Neural cell (in vitro differentiated cells): ENCODE measurements around the gene DNAJC15.

Experiments used
- EP300 ChIP-seq: fragments of 450-650 bp; conservative IDR thresholded peaks from 2 replicates; pipeline ENCODE4 v1.6.1; 2014; ENCODE audit warnings: antibody characterized with exemption, mild to moderate bottlenecking, moderate library complexity; ENCODE audit not compliant: poor library complexity, severe bottlenecking
- EZH2 ChIP-seq: fragments of 200-600, 300-800 bp; shearing (Covaris generic), sonication (generic); IDR thresholded peaks from 2 replicates; pipeline ENCODE4 v1.6.1; 2014; ENCODE audit warnings: antibody characterized with exemption, low read length, borderline replicate concordance, mild to moderate bottlenecking; ENCODE audit not compliant: insufficient read depth, poor library complexity, severe bottlenecking
- POLR2AphosphoS5 ChIP-seq: IDR thresholded peaks from 2 replicates; pipeline ENCODE4 v1.6.1; 2012
- REST ChIP-seq: IDR thresholded peaks from 2 replicates; pipeline ENCODE4 v1.6.1; 2012; ENCODE audit warnings: borderline replicate concordance
- TF ChIP-seq, protein P1 (sequence below): fragments of 450-650 bp; IDR thresholded peaks from 2 replicates; pipeline ENCODE4 v1.5.1; 2014; ENCODE audit warnings: antibody characterized with exemption, mild to moderate bottlenecking, moderate library complexity; ENCODE audit not compliant: poor library complexity, severe bottlenecking

- TF ChIP-seq EP300 (no peak), REST (no peak), POLR2AphosphoS5 (no peak), EZH2 (no peak)
- TF ChIP-seq, protein P1, sequence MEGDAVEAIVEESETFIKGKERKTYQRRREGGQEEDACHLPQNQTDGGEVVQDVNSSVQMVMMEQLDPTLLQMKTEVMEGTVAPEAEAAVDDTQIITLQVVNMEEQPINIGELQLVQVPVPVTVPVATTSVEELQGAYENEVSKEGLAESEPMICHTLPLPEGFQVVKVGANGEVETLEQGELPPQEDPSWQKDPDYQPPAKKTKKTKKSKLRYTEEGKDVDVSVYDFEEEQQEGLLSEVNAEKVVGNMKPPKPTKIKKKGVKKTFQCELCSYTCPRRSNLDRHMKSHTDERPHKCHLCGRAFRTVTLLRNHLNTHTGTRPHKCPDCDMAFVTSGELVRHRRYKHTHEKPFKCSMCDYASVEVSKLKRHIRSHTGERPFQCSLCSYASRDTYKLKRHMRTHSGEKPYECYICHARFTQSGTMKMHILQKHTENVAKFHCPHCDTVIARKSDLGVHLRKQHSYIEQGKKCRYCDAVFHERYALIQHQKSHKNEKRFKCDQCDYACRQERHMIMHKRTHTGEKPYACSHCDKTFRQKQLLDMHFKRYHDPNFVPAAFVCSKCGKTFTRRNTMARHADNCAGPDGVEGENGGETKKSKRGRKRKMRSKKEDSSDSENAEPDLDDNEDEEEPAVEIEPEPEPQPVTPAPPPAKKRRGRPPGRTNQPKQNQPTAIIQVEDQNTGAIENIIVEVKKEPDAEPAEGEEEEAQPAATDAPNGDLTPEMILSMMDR = no peak
Measured at GRCh38 chr13:43077046-43077445, 53.7 kb downstream of the DNAJC15 start.
